ENCODE measurements around the gene DUSP1.

- TF ChIP-seq CTCF (conservative IDR thresholded peaks at IDR 0.05) (no peak), EZH2 (IDR thresholded peaks at IDR 0.05; ENCODE audit: low read depth) (no peak)
These were observed 20.9 kb upstream of the DUSP1 start for GRCh38 chr5:172791726-172792445.
